ENCODE results near the gene ZNF69. TPM values are rescaled to one million over a fixed set of nuclear protein-coding genes. Genes with fewer than 3 reads are reported as not detected.
A peak's percentile ranks its signal among the peaks of the same experiment; 100 is the strongest.
"Not testable (repeated sequence)": the region's sequence is repeated elsewhere in the genome, so short reads cannot be mapped to it uniquely, and the experiment has no call there.

ZNF69 gene
- total RNA-seq, 2 donors from 2014 or later: 24.6 to 28.8 TPM

GRCh38 chr19:11931051-11931450 is 43.5 kb downstream of the ZNF69 start:
- no peak for DNase-seq
- H3K4me3 Mint-ChIP-seq: no peak overlapping the region

GRCh38 chr19:11931513-11931912 is 43.9 kb downstream of the ZNF69 start:
- Mint-ChIP-seq H3K27me3 (ENCODE audit: insufficient read depth) (no peaks in the 10 kb centered on the region), H3K36me3 (ENCODE audit: low read depth) (peaks cover 83% of the 10 kb centered on the region), H3K4me1 (no peaks in the 10 kb centered on the region), H3K4me3 (no peak overlapping the region), H3K27ac (no peak overlapping the region), H3K9me3 (peaks cover 83% of the 10 kb centered on the region)
- H3K9ac ChIP-seq (ENCODE audit: extremely low read depth, low read length, poor library complexity, severe bottlenecking): no peak overlapping the region
- WGBS, 2 experiments (ENCODE audit: insufficient coverage in 1 of 2, insufficient read length in 1 of 2): 80 to 88% methylated on average over 3 of the region's 3 CpGs
- H3K27me3 ChIP-seq (ENCODE audit: control insufficient read depth, insufficient read depth, low read length, poor library complexity, severe bottlenecking): no peaks in the 10 kb centered on the region
- H3K4me1 ChIP-seq (ENCODE audit: control insufficient read depth, insufficient read depth, low read length): no peaks in the 10 kb centered on the region
- no peak for DNase-seq
- peaks cover 28% of the 10 kb centered on the region for H3K36me3 ChIP-seq (ENCODE audit: control insufficient read depth, insufficient read depth, low read length)
- peaks cover 64% of the 10 kb centered on the region for H3K9me3 ChIP-seq (ENCODE audit: control insufficient read depth, low read length)
- no peak overlapping the region for H3K27ac ChIP-seq (ENCODE audit: low read depth, low read length)
- no peak overlapping the region for H3K4me3 ChIP-seq (ENCODE audit: low read length)
- no peak for TF ChIP-seq CTCF (conservative IDR thresholded peaks at IDR 0.05)

More at GRCh38 chr19:11931051-11931450, 43.5 kb downstream of the ZNF69 start:
- Mint-ChIP-seq H3K9me3 (peaks cover 80% of the 10 kb centered on the region), H3K4me1 (peaks cover 1% of the 10 kb centered on the region), H3K27me3 (ENCODE audit: insufficient read depth) (peaks cover under 1% of the 10 kb centered on the region), H3K36me3 (ENCODE audit: low read depth) (peaks cover 80% of the 10 kb centered on the region), H3K27ac (no peak overlapping the region)
- no peak for TF ChIP-seq CTCF (conservative IDR thresholded peaks at IDR 0.05)
- H3K27me3 ChIP-seq (ENCODE audit: control insufficient read depth, insufficient read depth, low read length, poor library complexity, severe bottlenecking): no peaks in the 10 kb centered on the region
- 91 to 95% methylated on average over 2 of the region's 3 CpGs for WGBS, 2 experiments (ENCODE audit: insufficient coverage in 1 of 2, insufficient read length in 1 of 2)
- H3K9ac ChIP-seq (ENCODE audit: extremely low read depth, low read length, poor library complexity, severe bottlenecking): no peak overlapping the region
- H3K27ac ChIP-seq (ENCODE audit: low read depth, low read length): no peak overlapping the region
- H3K4me3 ChIP-seq (ENCODE audit: low read length): no peak overlapping the region
- no peaks in the 10 kb centered on the region for H3K4me1 ChIP-seq (ENCODE audit: control insufficient read depth, insufficient read depth, low read length)
- peaks cover 64% of the 10 kb centered on the region for H3K9me3 ChIP-seq (ENCODE audit: control insufficient read depth, low read length)
- H3K36me3 ChIP-seq (ENCODE audit: control insufficient read depth, insufficient read depth, low read length): peaks cover 28% of the 10 kb centered on the region

GRCh38 chr19:11935829-11936228 is 48.2 kb downstream of the ZNF69 start:
- not testable (repeated sequence) for H3K4me1 ChIP-seq (ENCODE audit: control insufficient read depth, insufficient read depth, low read length); H3K4me3 ChIP-seq (ENCODE audit: low read length); H3K4me1 Mint-ChIP-seq; H3K27me3 Mint-ChIP-seq (ENCODE audit: insufficient read depth); H3K9ac ChIP-seq (ENCODE audit: extremely low read depth, low read length, poor library complexity, severe bottlenecking); H3K27ac Mint-ChIP-seq; H3K27me3 ChIP-seq (ENCODE audit: control insufficient read depth, insufficient read depth, low read length, poor library complexity, severe bottlenecking); DNase-seq; H3K4me3 Mint-ChIP-seq; H3K27ac ChIP-seq (ENCODE audit: low read depth, low read length)
- Mint-ChIP-seq H3K36me3 (ENCODE audit: low read depth) (peaks cover 77% of the 10 kb centered on the region), H3K9me3 (peaks cover 93% of the 10 kb centered on the region)
- 92% methylated on average over 3 of the region's 3 CpGs; no CpG with 5 or more reads in 1 of the 2 experiments for WGBS, 2 experiments (ENCODE audit: insufficient coverage in 1 of 2, insufficient read length in 1 of 2)
- peaks cover 51% of the 10 kb centered on the region for H3K9me3 ChIP-seq (ENCODE audit: control insufficient read depth, low read length)
- H3K36me3 ChIP-seq (ENCODE audit: control insufficient read depth, insufficient read depth, low read length): peaks cover 19% of the 10 kb centered on the region

- not testable (repeated sequence) for DNase-seq; H3K27me3 Mint-ChIP-seq (ENCODE audit: insufficient read depth); H3K27me3 ChIP-seq (ENCODE audit: control insufficient read depth, insufficient read depth, low read length, poor library complexity, severe bottlenecking); H3K27ac Mint-ChIP-seq; H3K9ac ChIP-seq (ENCODE audit: extremely low read depth, low read length, poor library complexity, severe bottlenecking); H3K4me3 ChIP-seq (ENCODE audit: low read length); H3K27ac ChIP-seq (ENCODE audit: low read depth, low read length); H3K4me1 ChIP-seq (ENCODE audit: control insufficient read depth, insufficient read depth, low read length); H3K4me1 Mint-ChIP-seq; H3K4me3 Mint-ChIP-seq
- Mint-ChIP-seq H3K9me3 (peaks cover 93% of the 10 kb centered on the region), H3K36me3 (ENCODE audit: low read depth) (peaks cover 75% of the 10 kb centered on the region)
- Histone ChIP-seq H3K36me3 (ENCODE audit: control insufficient read depth, insufficient read depth, low read length) (peaks cover 31% of the 10 kb centered on the region), H3K9me3 (ENCODE audit: control insufficient read depth, low read length) (peaks cover 54% of the 10 kb centered on the region)
- WGBS, 2 experiments (ENCODE audit: insufficient coverage in 1 of 2, insufficient read length in 1 of 2): 100% methylated on average over 1 to 3 of the region's 3 CpGs
Measured at GRCh38 chr19:11938383-11938782, 50.8 kb downstream of the ZNF69 start.

GRCh38 chr19:11941361-11941887 is 53.8 kb downstream of the ZNF69 start:
- not testable (repeated sequence) for H3K27me3 ChIP-seq (ENCODE audit: control insufficient read depth, insufficient read depth, low read length, poor library complexity, severe bottlenecking); H3K27ac Mint-ChIP-seq; H3K4me3 Mint-ChIP-seq; DNase-seq; H3K27me3 Mint-ChIP-seq (ENCODE audit: insufficient read depth); H3K27ac ChIP-seq (ENCODE audit: low read depth, low read length); H3K4me1 Mint-ChIP-seq; H3K9ac ChIP-seq (ENCODE audit: extremely low read depth, low read length, poor library complexity, severe bottlenecking); H3K4me1 ChIP-seq (ENCODE audit: control insufficient read depth, insufficient read depth, low read length)
- Mint-ChIP-seq H3K9me3 (peaks cover 95% of the 10 kb centered on the region), H3K36me3 (ENCODE audit: low read depth) (peaks cover 78% of the 10 kb centered on the region)
- H3K4me3 ChIP-seq (ENCODE audit: low read length): peak overlapping the region; percentile 56
- peaks cover 64% of the 10 kb centered on the region for H3K9me3 ChIP-seq (ENCODE audit: control insufficient read depth, low read length)
- WGBS, 2 experiments (ENCODE audit: insufficient coverage in 1 of 2, insufficient read length in 1 of 2): 97 to 100% methylated on average over 7 to 26 of the region's 29 CpGs
- H3K36me3 ChIP-seq (ENCODE audit: control insufficient read depth, insufficient read depth, low read length): peaks cover 51% of the 10 kb centered on the region

Data from endodermal cell (in vitro differentiated cells).